Lower lobe of right lung (tissue), 2 donors: ENCODE measurements around the gene SEMA7A. TPM values are rescaled to one million over a fixed set of nuclear protein-coding genes. Genes with fewer than 3 reads are reported as not detected.

Source experiments
- ATAC-seq, 2 donors: fragments of 200-7000 bp; cut with Tn5 transposase; one replicate each; pipeline ENCODE4 v1.9.1; 2020 to 2022; ENCODE audit warnings: mild to moderate bottlenecking in 2 of 2, moderate library complexity in 2 of 2
- DNase-seq: peaks from one replicate; pipeline ENCODE4 v3.0.0-alpha.2; 2020
- H3K27ac ChIP-seq: fragments of 200-600 bp; one replicate; pipeline ENCODE4 v1.8.0; 2022
- H3K27me3 ChIP-seq: fragments of 200-600 bp; one replicate; pipeline ENCODE4 v1.8.0; 2022; ENCODE audit warnings: low read depth
- H3K36me3 ChIP-seq: fragments of 200-600 bp; one replicate; pipeline ENCODE4 v1.8.0; 2022; ENCODE audit warnings: mild to moderate bottlenecking
- H3K4me1 ChIP-seq: fragments of 200-600 bp; one replicate; pipeline ENCODE4 v1.8.0; 2022
- H3K4me3 ChIP-seq: fragments of 200-600 bp; one replicate; pipeline ENCODE4 v1.8.0; 2022; ENCODE audit warnings: mild to moderate bottlenecking
- H3K9me3 ChIP-seq: fragments of 200-600 bp; one replicate; pipeline ENCODE4 v1.8.0; 2022
- CTCF ChIP-seq: fragments of 200-600 bp; IDR thresholded peaks from one replicate; pipeline ENCODE4 v1.8.0; 2022; ENCODE audit warnings: antibody characterized with exemption, mild to moderate bottlenecking
- intact Hi-C: fragments of 100-400 bp; cut with DNase I; formaldehyde crosslinking; loops from one replicate; pipeline ENCODE4 v1.11.0; 2022
- total RNA-seq: library from RNA; stranded (reverse); fragmentation: NEBNext Ultra II Directional; extraction: Animal tissue kit (Norgen Biotek cat#: 25700); gene quantifications from one replicate; pipeline ENCODE4 v1.2.1, GENCODE V29; 2021
- donor health status: DM: no; HTN: yes; CAD: no; lungs with severe emphysema.

The SEMA7A gene
- total RNA-seq, 1 donor from 2014 or later: 4.6 TPM

- intact Hi-C loops: no loop called here
Observed at GRCh38 chr15:74424901-74425528, 8.7 kb downstream of the SEMA7A start.

GRCh38 chr15:74423431-74424257 is 10.1 kb downstream of the SEMA7A start:
- H3K27me3 ChIP-seq: no peaks in the 10 kb centered on the region
- peaks cover 13% of the 10 kb centered on the region for H3K4me1 ChIP-seq
- intact Hi-C loops: no loop called here
- H3K4me3 ChIP-seq: no peak overlapping the region
- H3K9me3 ChIP-seq: no peaks in the 10 kb centered on the region
- no peaks in the 10 kb centered on the region for H3K36me3 ChIP-seq
- H3K27ac ChIP-seq: no peak overlapping the region
- DNase-seq (no peak), ATAC-seq (no peak)
- TF ChIP-seq CTCF: no peak

More at GRCh38 chr15:74424901-74425528, 8.7 kb downstream of the SEMA7A start:
- no peak for TF ChIP-seq CTCF
- Histone ChIP-seq H3K4me3 (no peak overlapping the region), H3K4me1 (peaks cover 24% of the 10 kb centered on the region), H3K27me3 (no peaks in the 10 kb centered on the region), H3K36me3 (no peaks in the 10 kb centered on the region), H3K9me3 (no peaks in the 10 kb centered on the region), H3K27ac (no peak overlapping the region)
- no peak for ATAC-seq
- no peak for DNase-seq

GRCh38 chr15:74422652-74423430 is 10.9 kb downstream of the SEMA7A start:
- Histone ChIP-seq H3K27ac (no peak overlapping the region), H3K4me1 (peaks cover 10% of the 10 kb centered on the region), H3K27me3 (no peaks in the 10 kb centered on the region), H3K4me3 (no peak overlapping the region), H3K36me3 (no peaks in the 10 kb centered on the region), H3K9me3 (no peaks in the 10 kb centered on the region)
- peak; percentile 41 to 69 for ATAC-seq
- intact Hi-C loops: no loop called here
- TF ChIP-seq CTCF: no peak
- DNase-seq: peak; percentile 59

GRCh38 chr15:74422265-74422651 is 11.5 kb downstream of the SEMA7A start:
- H3K4me1 ChIP-seq: peaks cover 10% of the 10 kb centered on the region
- no peaks in the 10 kb centered on the region for H3K27me3 ChIP-seq
- no peaks in the 10 kb centered on the region for H3K9me3 ChIP-seq
- no peak overlapping the region for H3K27ac ChIP-seq
- ATAC-seq (no peak), DNase-seq (no peak)
- H3K36me3 ChIP-seq: no peaks in the 10 kb centered on the region
- no peak for TF ChIP-seq CTCF
- H3K4me3 ChIP-seq: no peak overlapping the region
- intact Hi-C loops: no loop called here
